ENCODE measurements around the gene ABCF3. TPM values are rescaled to one million over a fixed set of nuclear protein-coding genes. Genes with fewer than 3 reads are reported as not detected.

The ABCF3 gene
- total and polyA plus RNA-seq, 2 experiments from 2014 or later: 33.1 to 62.7 TPM

- Histone ChIP-seq H3K36me3 (replicated peaks; ENCODE audit: insufficient read depth, low read depth) (no peaks in the 10 kb centered on the region), H4K20me1 (ENCODE audit: insufficient read depth, poor library complexity, severe bottlenecking) (no peaks in the 10 kb centered on the region), H3K27ac (no peak overlapping the region), H3K4me3 (no peak overlapping the region), H3K79me2 (no peaks in the 10 kb centered on the region), H3K9me2 (replicated peaks; ENCODE audit: insufficient read depth) (no peaks in the 10 kb centered on the region), H3K4me1 (ENCODE audit: insufficient read depth) (no peaks in the 10 kb centered on the region), H2AFZ (no peak overlapping the region), H3K27me3 (no peaks in the 10 kb centered on the region), H3K9me3 (ENCODE audit: low read depth) (no peaks in the 10 kb centered on the region), H3K4me2 (no peak overlapping the region)
- 79% methylated on average over 15 of the region's 17 CpGs for WGBS (ENCODE audit: low lambda C conversion rate, missing lambda C conversion rate)
- DNase-seq (ENCODE audit: low spot score): no peak
- TF ChIP-seq EZH2phosphoT487 (IDR thresholded peaks at IDR 0.05; ENCODE audit: low read depth, severe bottlenecking, unreplicated experiment): no peak
- TF ChIP-seq EZH2 (IDR thresholded peaks at IDR 0.05; ENCODE audit: borderline replicate concordance): no peak
- TF ChIP-seq CTCF (IDR thresholded peaks at IDR 0.05; ENCODE audit: poor library complexity): no peak
These were observed 55.1 kb downstream of the ABCF3 start for GRCh38 chr3:184241141-184241446.

GRCh38 chr3:184241447-184242296, 55.7 kb downstream of the ABCF3 start:
- H3K79me2 ChIP-seq: peaks cover 2% of the 10 kb centered on the region
- no peak overlapping the region for H3K27ac ChIP-seq
- no peaks in the 10 kb centered on the region for H3K4me1 ChIP-seq (ENCODE audit: insufficient read depth)
- no peaks in the 10 kb centered on the region for H3K9me2 ChIP-seq (replicated peaks; ENCODE audit: insufficient read depth)
- no peaks in the 10 kb centered on the region for H4K20me1 ChIP-seq (ENCODE audit: insufficient read depth, poor library complexity, severe bottlenecking)
- no peak overlapping the region for H2AFZ ChIP-seq
- peak overlapping the region; percentile 41 for H3K4me2 ChIP-seq
- no peak overlapping the region for H3K4me3 ChIP-seq
- TF ChIP-seq CTCF (IDR thresholded peaks at IDR 0.05; ENCODE audit: poor library complexity) (peak; percentile 32), EZH2phosphoT487 (IDR thresholded peaks at IDR 0.05; ENCODE audit: low read depth, severe bottlenecking, unreplicated experiment) (no peak)
- 68% methylated on average over 41 of the region's 46 CpGs for WGBS (ENCODE audit: low lambda C conversion rate, missing lambda C conversion rate)
- no peaks in the 10 kb centered on the region for H3K36me3 ChIP-seq (replicated peaks; ENCODE audit: insufficient read depth, low read depth)
- DNase-seq (ENCODE audit: low spot score): peak; percentile 63
- no peaks in the 10 kb centered on the region for H3K9me3 ChIP-seq (ENCODE audit: low read depth)
- H3K27me3 ChIP-seq: no peaks in the 10 kb centered on the region

GRCh38 chr3:184242297-184242685, 56.3 kb downstream of the ABCF3 start:
- H3K4me1 ChIP-seq (ENCODE audit: insufficient read depth): no peaks in the 10 kb centered on the region

More at GRCh38 chr3:184242297-184242685, 56.3 kb downstream of the ABCF3 start:
- Histone ChIP-seq H3K79me2 (peaks cover 7% of the 10 kb centered on the region), H3K9me2 (replicated peaks; ENCODE audit: insufficient read depth) (no peaks in the 10 kb centered on the region), H4K20me1 (ENCODE audit: insufficient read depth, poor library complexity, severe bottlenecking) (no peaks in the 10 kb centered on the region), H3K4me3 (no peak overlapping the region), H3K27ac (no peak overlapping the region), H3K4me2 (no peak overlapping the region), H3K9me3 (ENCODE audit: low read depth) (no peaks in the 10 kb centered on the region), H3K27me3 (no peaks in the 10 kb centered on the region), H2AFZ (no peak overlapping the region), H3K36me3 (replicated peaks; ENCODE audit: insufficient read depth, low read depth) (no peaks in the 10 kb centered on the region)
- no peak for DNase-seq (ENCODE audit: low spot score)
- TF ChIP-seq EZH2 (IDR thresholded peaks at IDR 0.05; ENCODE audit: borderline replicate concordance): no peak
- no peak for TF ChIP-seq CTCF (IDR thresholded peaks at IDR 0.05; ENCODE audit: poor library complexity)
- WGBS (ENCODE audit: low lambda C conversion rate, missing lambda C conversion rate): 86% methylated on average over 5 of the region's 5 CpGs

MicroRNAs within 50 kb of the gene (microRNA counts, 767-probe panel; counts per million panel counts)
- microRNA hsa-miR-1224-3p (not detected), microRNA hsa-miR-1224-5p (not detected)

Small RNA genes lying within 50 kb of the gene (microRNA-seq; reads per million reads assigned to microRNA genes)
- gene MIR1224: 38.9 reads per million, percentile 49 among the genes with 10 or more reads in this experiment

Small RNA genes lying within 50 kb of the gene (small RNA-seq; reads per million reads assigned to genes)
- 0.59 reads per million, percentile 48 among the genes with 10 or more reads in this experiment for gene MIR1224

Other genes with a start within 250 kb of the ABCF3 start
- gene ABCC5, start 168.3 kb upstream of the ABCF3 start, total RNA-seq: 27.1 and 27.8 TPM in 2 replicates
- 36.5 and 41.4 TPM in 2 replicates for gene ABCC5, start 168.3 kb upstream of the ABCF3 start, polyA plus RNA-seq
- gene HTR3D, start 154.5 kb upstream of the ABCF3 start, total RNA-seq: not detected in 2 replicates
- gene HTR3D, start 154.5 kb upstream of the ABCF3 start, polyA plus RNA-seq: not detected in 2 replicates
- not detected in 2 replicates for gene HTR3C, start 133.2 kb upstream of the ABCF3 start, total RNA-seq
- gene HTR3C, start 133.2 kb upstream of the ABCF3 start, polyA plus RNA-seq: not detected in 2 replicates
- not detected in 2 replicates for gene HTR3E, start 89.1 kb upstream of the ABCF3 start, total RNA-seq
- gene HTR3E, start 89.1 kb upstream of the ABCF3 start, polyA plus RNA-seq: not detected in 2 replicates
- 34.6 and 35.0 TPM in 2 replicates for gene EIF2B5, start 50.8 kb upstream of the ABCF3 start, total RNA-seq
- 35.6 and 41.0 TPM in 2 replicates for gene EIF2B5, start 50.8 kb upstream of the ABCF3 start, polyA plus RNA-seq
- gene DVL3, start 30.8 kb upstream of the ABCF3 start, total RNA-seq: 45.9 and 49.1 TPM in 2 replicates
- 121 and 154 TPM in 2 replicates for gene DVL3, start 30.8 kb upstream of the ABCF3 start, polyA plus RNA-seq
- 222 and 243 TPM in 2 replicates for gene AP2M1, start 11.3 kb upstream of the ABCF3 start, total RNA-seq
- gene AP2M1, start 11.3 kb upstream of the ABCF3 start, polyA plus RNA-seq: 389 and 436 TPM in 2 replicates
- 0.40 and 3.2 TPM in 2 replicates for gene VWA5B2, start 43.4 kb downstream of the ABCF3 start, total RNA-seq
- 1.0 and 1.5 TPM in 2 replicates for gene VWA5B2, start 43.4 kb downstream of the ABCF3 start, polyA plus RNA-seq
- 52.3 and 68.9 TPM in 2 replicates for gene ALG3, start 62.8 kb downstream of the ABCF3 start, total RNA-seq
- 120 and 122 TPM in 2 replicates for gene ALG3, start 62.8 kb downstream of the ABCF3 start, polyA plus RNA-seq
- 8.4 and 9.8 TPM in 2 replicates for gene EEF1AKMT4, start 63.5 kb downstream of the ABCF3 start, total RNA-seq
- 13.5 and 16.5 TPM in 2 replicates for gene EEF1AKMT4, start 63.5 kb downstream of the ABCF3 start, polyA plus RNA-seq
- gene CAMK2N2, start 75.4 kb downstream of the ABCF3 start, total RNA-seq: not detected in 2 replicates
- 0.11 and 0.30 TPM in 2 replicates for gene CAMK2N2, start 75.4 kb downstream of the ABCF3 start, polyA plus RNA-seq
- not detected in 2 replicates for gene ECE2, start 89.8 kb downstream of the ABCF3 start, total RNA-seq
- not detected in 2 replicates for gene ECE2, start 89.8 kb downstream of the ABCF3 start, polyA plus RNA-seq
- gene PSMD2, start 113.0 kb downstream of the ABCF3 start, total RNA-seq: 221 and 232 TPM in 2 replicates
- gene PSMD2, start 113.0 kb downstream of the ABCF3 start, polyA plus RNA-seq: 241 and 268 TPM in 2 replicates
- gene EIF4G1, start 128.4 kb downstream of the ABCF3 start, total RNA-seq: 206 and 254 TPM in 2 replicates
- 200 and 204 TPM in 2 replicates for gene EIF4G1, start 128.4 kb downstream of the ABCF3 start, polyA plus RNA-seq
- 12.6 and 17.7 TPM in 2 replicates for gene FAM131A, start 151.4 kb downstream of the ABCF3 start, total RNA-seq
- 10.2 and 12.2 TPM in 2 replicates for gene FAM131A, start 151.4 kb downstream of the ABCF3 start, polyA plus RNA-seq
- 11.8 and 12.3 TPM in 2 replicates for gene CLCN2, start 175.4 kb downstream of the ABCF3 start, total RNA-seq
- 11.9 and 12.8 TPM in 2 replicates for gene CLCN2, start 175.4 kb downstream of the ABCF3 start, polyA plus RNA-seq
- gene POLR2H, start 175.5 kb downstream of the ABCF3 start, total RNA-seq: 125 and 126 TPM in 2 replicates
- 95.1 and 106 TPM in 2 replicates for gene POLR2H, start 175.5 kb downstream of the ABCF3 start, polyA plus RNA-seq
- gene THPO, start 192.0 kb downstream of the ABCF3 start, total RNA-seq: 1.5 and 1.8 TPM in 2 replicates
- 4.0 and 5.2 TPM in 2 replicates for gene THPO, start 192.0 kb downstream of the ABCF3 start, polyA plus RNA-seq
- 13.6 and 15.0 TPM in 2 replicates for gene CHRD, start 193.9 kb downstream of the ABCF3 start, total RNA-seq
- 13.3 and 16.1 TPM in 2 replicates for gene CHRD, start 193.9 kb downstream of the ABCF3 start, polyA plus RNA-seq